ENCODE results near the gene SV2C.

The SV2C gene

DNA sequence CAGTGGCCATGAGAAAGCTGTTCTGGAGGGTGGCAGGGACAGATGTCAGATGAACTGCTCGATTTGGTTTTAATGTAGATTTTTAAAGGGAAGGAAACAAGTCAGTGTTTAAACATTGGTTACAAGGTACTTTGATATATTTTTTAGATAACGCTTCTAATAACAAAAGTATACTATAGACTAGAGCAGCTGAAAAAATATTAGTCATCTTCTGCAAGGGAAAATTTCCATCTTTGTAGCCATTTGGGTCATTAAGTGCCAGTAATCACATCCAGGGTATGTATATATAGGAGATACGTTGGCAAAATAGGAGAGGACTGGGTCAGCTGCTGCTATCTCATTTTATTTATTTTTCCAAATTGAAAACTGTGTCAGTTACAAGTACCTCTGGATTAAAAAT lies 69.0 kb downstream of the SV2C start:
- no peaks in the 10 kb centered on the region for H3K79me2 ChIP-seq (ENCODE audit: insufficient read depth, low read length)
- no peaks in the 10 kb centered on the region for H3K27me3 ChIP-seq (ENCODE audit: low read length)
- no peaks in the 10 kb centered on the region for H3K9me2 ChIP-seq (replicated peaks; ENCODE audit: insufficient read depth, low read length)
- H3K27ac ChIP-seq (ENCODE audit: low read depth, low read length), result no peak overlapping the region
- H2AFZ ChIP-seq (ENCODE audit: low read depth, low read length, severe bottlenecking), result no peak overlapping the region
- TF ChIP-seq CTCF (IDR thresholded peaks at IDR 0.05; ENCODE audit: insufficient read depth, low read length, poor library complexity, severe bottlenecking) (no peak), EZH2phosphoT487 (conservative IDR thresholded peaks at IDR 0.05; ENCODE audit: low read length) (no peak)
- H3K4me3 ChIP-seq (ENCODE audit: insufficient read depth, low read length, poor library complexity, severe bottlenecking), result no peak overlapping the region
- H3K9ac ChIP-seq (ENCODE audit: low read length), result no peak overlapping the region
- no peaks in the 10 kb centered on the region for H4K20me1 ChIP-seq (ENCODE audit: low read depth, low read length)
- no peaks in the 10 kb centered on the region; the same call in 1 of the 2 replicates for H3K36me3 ChIP-seq (ENCODE audit: low read length)
- H3K9me3 ChIP-seq (ENCODE audit: insufficient read depth, low read length), result no peaks in the 10 kb centered on the region
- H3K4me2 ChIP-seq (ENCODE audit: low read depth, low read length, poor library complexity, severe bottlenecking), result no peak overlapping the region
- H3F3A ChIP-seq (ENCODE audit: insufficient read depth), result no peaks in the 10 kb centered on the region

DNA sequence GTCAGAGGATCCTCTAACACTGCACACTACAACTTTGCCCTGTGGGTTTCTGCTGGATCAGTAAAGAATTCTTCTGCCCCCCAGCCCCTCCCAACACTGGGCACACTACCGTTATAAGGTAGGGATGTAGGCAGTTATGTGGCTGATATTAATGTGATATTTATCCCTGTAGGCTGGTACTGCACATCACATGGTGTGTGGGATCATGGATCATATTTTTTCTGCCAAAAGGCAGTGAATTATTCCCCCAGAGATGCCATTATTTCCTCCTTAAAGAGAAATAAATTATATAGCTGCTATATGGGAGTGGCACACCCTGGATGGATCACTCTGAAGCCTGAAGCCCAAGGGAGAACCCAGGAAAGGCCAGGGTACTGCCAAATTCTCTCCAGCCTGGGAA lies 69.5 kb downstream of the SV2C start:
- Histone ChIP-seq H3K27ac (ENCODE audit: low read depth, low read length) (no peak overlapping the region), H3K79me2 (ENCODE audit: insufficient read depth, low read length) (no peaks in the 10 kb centered on the region), H4K20me1 (ENCODE audit: low read depth, low read length) (no peaks in the 10 kb centered on the region), H3K4me2 (ENCODE audit: low read depth, low read length, poor library complexity, severe bottlenecking) (no peak overlapping the region), H3K9ac (ENCODE audit: low read length) (no peak overlapping the region), H3K27me3 (ENCODE audit: low read length) (no peaks in the 10 kb centered on the region), H3K4me3 (ENCODE audit: insufficient read depth, low read length, poor library complexity, severe bottlenecking) (no peak overlapping the region), H3K9me2 (replicated peaks; ENCODE audit: insufficient read depth, low read length) (no peaks in the 10 kb centered on the region), H3K9me3 (ENCODE audit: insufficient read depth, low read length) (no peaks in the 10 kb centered on the region), H3K36me3 (ENCODE audit: low read length) (no peaks in the 10 kb centered on the region; the same call in 1 of the 2 replicates), H2AFZ (ENCODE audit: low read depth, low read length, severe bottlenecking) (no peak overlapping the region), H3F3A (ENCODE audit: insufficient read depth) (no peaks in the 10 kb centered on the region)
- TF ChIP-seq CTCF (IDR thresholded peaks at IDR 0.05; ENCODE audit: insufficient read depth, low read length, poor library complexity, severe bottlenecking), result no peak
- TF ChIP-seq EZH2phosphoT487 (conservative IDR thresholded peaks at IDR 0.05; ENCODE audit: low read length), result no peak

DNA sequence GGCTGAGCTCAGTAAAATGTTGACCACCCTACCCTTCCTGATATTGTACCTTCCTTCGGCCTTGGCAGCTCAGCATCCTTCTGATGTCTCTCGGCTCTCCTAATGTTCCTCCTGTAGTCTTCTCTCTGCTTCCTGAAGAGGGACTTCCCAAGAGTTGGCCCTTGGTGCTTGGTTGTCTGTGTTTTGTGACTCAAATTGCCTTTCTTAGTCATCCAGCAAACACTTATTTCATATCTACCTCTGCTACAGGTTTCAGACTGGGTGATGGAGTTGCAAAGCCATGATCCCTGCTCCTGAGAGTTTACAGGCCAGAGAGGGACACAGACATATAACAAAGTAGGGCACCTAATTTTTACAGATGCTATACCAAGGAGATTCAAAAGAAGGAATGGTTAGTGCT lies 70.1 kb downstream of the SV2C start:
- no peak overlapping the region for H3K27ac ChIP-seq (ENCODE audit: low read depth, low read length)
- H3K4me3 ChIP-seq (ENCODE audit: insufficient read depth, low read length, poor library complexity, severe bottlenecking), result no peak overlapping the region
- H3K27me3 ChIP-seq (ENCODE audit: low read length), result no peaks in the 10 kb centered on the region
- no peak for TF ChIP-seq CTCF (IDR thresholded peaks at IDR 0.05; ENCODE audit: insufficient read depth, low read length, poor library complexity, severe bottlenecking)
- no peak for TF ChIP-seq EZH2phosphoT487 (conservative IDR thresholded peaks at IDR 0.05; ENCODE audit: low read length)
- H3K9me3 ChIP-seq (ENCODE audit: insufficient read depth, low read length), result no peaks in the 10 kb centered on the region
- no peak overlapping the region for H3K9ac ChIP-seq (ENCODE audit: low read length)
- no peak overlapping the region for H2AFZ ChIP-seq (ENCODE audit: low read depth, low read length, severe bottlenecking)
- no peaks in the 10 kb centered on the region for H4K20me1 ChIP-seq (ENCODE audit: low read depth, low read length)
- no peaks in the 10 kb centered on the region for H3K79me2 ChIP-seq (ENCODE audit: insufficient read depth, low read length)
- no peak overlapping the region for H3K4me2 ChIP-seq (ENCODE audit: low read depth, low read length, poor library complexity, severe bottlenecking)
- no peaks in the 10 kb centered on the region; the same call in 1 of the 2 replicates for H3K36me3 ChIP-seq (ENCODE audit: low read length)
- no peaks in the 10 kb centered on the region for H3F3A ChIP-seq (ENCODE audit: insufficient read depth)
- no peaks in the 10 kb centered on the region for H3K9me2 ChIP-seq (replicated peaks; ENCODE audit: insufficient read depth, low read length)

Measured in SU-DHL-6 (cell line).